ENCODE results near the gene YWHAB.

The YWHAB gene

DNA sequence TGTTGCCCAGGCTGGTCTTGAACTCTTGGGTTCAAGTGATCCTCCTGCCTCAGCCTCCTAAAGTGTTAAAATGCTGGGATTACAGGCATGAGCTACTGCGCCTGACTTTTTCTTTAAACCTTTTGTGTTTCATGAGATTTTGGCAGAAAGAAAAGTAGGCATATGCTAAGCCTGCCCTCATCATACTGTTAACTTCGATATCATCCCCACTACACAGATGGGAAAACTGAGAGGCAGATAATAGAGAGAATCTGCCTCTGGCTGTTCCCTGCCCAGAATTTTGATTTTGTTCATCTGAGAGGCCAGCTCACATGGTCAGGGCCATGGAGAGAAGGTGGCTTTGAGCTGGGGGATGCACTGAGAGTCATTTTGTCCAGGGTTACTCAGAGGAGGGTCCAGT is 31.9 kb downstream of the YWHAB start:
- DNase-seq, result no peak

DNA sequence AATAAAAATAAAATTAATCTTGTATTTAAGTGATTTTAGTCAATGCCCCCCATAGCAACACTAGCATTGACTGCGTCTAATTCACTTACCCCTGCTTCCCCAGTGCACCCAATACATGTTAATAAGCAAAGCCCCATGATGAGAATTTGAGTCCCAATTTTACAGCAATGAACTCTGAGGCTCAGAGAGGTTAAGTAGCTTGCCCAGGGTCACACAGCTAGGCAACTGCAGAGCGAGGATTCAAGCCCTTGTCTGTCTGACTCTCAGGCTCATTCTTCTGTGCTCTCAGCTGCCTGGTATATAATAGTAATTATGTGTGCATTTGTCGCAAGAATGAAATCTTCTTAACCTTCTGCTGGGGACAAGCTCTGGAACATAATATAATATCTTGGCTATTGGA is 32.8 kb downstream of the YWHAB start:
- no peak for DNase-seq

DNA sequence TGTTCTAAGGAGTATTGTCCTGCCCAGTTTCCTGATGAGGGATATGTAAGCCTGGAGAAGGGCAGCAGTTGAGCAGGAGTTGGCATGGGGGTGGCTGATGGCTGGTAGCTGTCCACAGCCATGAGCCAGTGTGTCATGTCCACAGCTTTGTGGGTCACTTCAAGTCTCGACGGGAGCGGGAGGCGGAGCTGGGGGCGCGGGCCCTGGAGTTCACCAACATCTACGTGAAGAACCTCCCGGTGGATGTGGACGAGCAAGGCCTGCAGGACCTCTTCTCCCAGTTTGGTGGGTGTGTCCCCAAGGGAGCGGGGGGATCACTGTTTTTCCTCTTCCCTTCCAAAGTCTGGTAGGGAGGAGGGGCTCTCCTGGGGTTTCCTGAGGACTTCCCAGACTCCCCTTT is 33.3 kb downstream of the YWHAB start:
- no peak for DNase-seq

DNA sequence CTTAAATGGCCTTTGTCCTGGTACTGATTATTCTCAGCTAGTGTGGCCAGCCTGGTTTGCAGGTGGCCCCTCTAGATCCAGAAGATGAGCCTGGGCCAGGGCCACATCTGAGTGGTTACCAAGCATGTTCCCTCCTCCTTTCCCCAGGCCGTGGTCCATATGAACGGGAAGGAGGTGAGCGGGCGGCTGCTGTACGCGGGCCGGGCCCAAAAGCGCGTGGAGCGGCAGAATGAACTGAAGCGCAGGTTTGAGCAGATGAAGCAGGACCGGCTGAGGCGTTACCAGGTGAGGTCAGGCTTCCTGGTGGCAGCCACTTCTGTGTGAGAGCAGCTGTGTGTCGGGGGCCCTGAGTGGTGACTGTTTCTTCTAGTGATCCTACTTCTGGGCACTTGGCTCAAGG is 35.9 kb downstream of the YWHAB start:
- no peak for DNase-seq

DNA sequence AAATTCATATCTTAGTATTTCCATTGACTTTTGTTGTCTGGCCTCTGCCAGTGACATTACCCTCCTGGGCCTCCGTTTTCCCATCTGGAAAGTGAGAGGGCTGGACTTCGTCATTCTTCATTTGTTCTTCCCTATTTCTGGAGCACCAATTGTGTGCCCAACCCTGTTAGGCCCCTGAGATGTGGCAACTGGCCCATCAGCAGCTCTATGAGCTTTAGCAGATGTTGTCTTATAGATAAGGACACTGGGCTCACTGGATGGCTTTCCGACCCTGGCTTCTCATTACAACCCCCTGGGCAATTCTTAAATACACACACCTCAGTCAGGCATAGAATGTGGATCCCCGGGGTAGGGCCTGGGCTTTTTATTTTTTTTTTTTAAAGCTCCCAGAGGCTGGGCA is 39.0 kb downstream of the YWHAB start:
- no peak for DNase-seq

DNA sequence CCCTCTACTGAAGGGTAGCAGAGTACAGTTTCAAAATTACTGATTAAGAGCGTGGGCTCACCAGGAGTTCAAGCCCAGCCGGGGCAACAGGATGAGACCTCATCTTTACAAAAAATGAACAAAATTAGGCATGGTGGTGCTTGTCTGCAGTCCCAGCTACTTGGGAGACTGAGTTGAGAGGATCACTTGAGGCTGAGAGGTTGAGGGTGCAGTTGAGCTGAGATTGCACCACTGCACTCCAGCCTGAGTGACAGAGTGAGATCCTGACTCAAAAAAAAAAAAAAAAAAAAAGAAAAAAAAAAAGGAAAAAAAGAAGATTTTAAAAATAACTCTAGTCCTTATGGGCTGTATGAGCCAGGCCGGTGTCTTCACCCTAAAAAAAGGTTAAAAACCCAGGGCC is 43.1 kb downstream of the YWHAB start:
- DNase-seq, result no peak

DNA sequence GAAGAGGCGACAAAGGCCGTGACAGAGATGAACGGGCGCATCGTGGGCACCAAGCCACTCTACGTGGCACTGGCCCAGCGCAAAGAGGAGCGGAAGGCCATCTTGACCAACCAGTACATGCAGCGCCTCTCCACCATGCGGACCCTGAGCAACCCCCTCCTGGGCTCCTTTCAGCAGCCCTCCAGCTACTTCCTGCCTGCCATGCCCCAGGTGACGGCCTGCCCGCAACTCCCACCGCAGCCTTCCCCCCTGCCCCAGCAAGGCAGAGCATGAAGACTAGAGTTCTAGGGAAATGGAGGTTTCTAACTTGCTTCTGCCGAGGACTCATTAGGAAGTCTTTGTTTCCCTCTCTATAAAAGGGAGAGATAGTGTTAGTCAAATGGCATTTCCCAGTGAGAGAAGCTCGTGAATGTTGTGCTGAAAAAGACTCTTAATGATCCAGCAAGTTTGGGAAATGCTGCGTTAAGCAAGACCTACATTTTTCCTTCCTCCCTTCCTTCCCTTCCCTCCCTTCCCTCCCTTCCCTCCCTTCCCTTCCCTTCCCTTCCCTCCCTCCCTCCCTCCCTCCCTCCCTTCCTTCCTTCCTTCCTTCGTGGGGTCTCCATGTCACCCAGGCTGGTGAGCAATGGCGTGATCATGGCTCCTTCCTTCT is 45.1 kb downstream of the YWHAB start:
- DNase-seq, result no peak

DNA sequence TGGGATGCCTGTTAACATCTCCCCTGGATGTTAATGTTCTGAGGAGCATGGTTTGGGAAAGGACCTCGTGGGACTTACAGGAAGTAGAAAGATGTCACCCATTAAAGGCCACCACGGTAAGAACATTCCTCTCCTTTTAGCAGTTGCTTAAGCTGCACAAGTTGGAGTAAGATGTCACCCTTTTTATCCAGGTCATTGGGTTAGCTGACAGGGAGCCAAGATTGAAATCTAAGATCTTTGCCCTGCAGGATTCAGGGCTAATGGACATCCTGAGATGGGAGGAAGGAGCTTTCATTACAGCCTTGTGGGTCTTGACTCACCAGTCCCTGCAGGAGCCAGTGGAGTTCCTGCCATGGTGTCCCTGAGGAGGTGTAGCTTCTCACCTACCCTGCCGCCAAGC is 46.4 kb downstream of the YWHAB start:
- DNase-seq, result no peak

DNA sequence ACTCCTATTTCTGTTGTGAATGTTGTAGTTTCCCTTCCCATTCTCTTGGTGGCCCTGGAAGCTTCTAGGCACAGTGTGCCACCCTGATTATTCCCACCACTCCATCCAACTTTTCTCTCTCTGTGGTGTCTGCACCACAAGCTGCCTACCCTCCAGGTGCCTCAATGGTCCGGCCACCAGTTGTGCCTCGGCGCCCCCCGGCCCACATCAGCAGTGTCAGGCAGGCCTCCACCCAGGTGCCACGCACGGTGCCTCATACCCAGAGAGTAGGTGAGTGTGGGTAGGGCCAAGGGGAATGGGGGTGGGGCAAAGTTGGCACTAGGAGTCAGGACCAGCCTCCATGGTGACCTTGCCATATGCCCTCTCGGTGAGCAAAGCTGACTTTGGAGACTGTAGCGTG is 47.4 kb downstream of the YWHAB start:
- no peak for DNase-seq

DNA sequence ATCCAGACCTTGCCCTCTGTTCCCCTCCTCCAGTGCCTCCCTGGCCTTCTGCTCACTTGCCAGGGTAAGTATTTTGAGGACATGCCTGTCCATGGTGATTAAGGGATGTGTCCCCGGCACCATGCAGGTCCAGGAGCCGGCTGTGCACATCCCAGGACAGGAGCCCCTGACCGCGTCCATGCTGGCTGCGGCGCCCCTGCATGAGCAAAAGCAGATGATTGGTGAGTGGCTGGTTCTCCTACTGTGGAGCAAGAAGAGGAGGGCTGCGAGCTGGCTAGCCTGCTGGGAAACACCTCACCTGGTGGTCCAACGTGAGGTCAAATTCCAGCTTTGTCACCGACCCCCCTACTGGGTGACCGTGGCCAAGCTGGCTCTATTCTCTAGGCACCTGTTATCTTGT is 51.0 kb downstream of the YWHAB start:
- DNase-seq, result no peak

DNA sequence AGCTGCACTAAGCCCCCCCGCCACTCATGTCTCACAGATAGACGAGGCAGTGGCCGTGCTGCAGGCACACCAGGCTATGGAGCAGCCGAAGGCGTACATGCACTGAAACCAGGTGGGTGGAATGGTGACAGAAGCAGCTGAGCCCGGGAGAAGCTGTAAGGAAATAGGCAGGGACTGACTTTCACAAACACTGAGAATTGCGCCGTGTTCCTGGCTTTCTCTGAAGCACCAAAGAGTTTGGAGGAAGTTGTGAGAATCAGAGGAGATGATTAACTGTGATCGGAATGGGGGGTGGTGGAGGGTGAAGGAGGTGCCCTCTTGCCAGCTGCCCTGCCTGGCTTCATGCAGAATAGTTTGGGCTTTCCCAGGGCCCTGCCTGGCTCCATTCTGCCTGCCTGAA is 53.1 kb downstream of the YWHAB start:
- no peak for DNase-seq

DNA sequence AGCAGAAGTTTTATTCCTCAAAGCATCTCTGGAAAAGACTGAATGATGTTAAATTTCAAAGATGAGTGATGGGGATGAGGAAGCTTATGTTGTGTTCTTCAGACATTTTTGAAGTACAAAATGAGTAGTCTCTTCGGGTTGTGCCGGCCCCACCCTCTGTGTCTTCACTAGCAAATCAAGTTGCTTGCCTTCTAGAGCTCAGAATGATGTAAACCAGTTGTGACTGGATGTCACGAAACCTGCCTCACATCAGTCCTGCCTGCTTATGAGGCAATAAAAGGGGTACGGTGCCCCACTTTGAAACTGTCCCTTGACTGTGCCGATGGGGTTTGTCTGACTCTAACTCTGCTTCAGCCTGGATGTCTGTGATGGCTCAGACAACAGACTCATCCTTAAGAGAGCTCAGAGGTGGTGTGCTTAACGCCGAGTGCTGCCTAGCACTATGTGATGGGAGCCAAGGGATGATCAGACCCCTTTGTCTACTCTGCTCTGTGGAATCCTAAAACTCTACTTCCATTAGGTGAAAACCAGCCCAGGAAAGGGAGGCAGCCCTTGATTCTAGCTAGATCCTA is 55.7 kb downstream of the YWHAB start:
- no peak for DNase-seq

DNA sequence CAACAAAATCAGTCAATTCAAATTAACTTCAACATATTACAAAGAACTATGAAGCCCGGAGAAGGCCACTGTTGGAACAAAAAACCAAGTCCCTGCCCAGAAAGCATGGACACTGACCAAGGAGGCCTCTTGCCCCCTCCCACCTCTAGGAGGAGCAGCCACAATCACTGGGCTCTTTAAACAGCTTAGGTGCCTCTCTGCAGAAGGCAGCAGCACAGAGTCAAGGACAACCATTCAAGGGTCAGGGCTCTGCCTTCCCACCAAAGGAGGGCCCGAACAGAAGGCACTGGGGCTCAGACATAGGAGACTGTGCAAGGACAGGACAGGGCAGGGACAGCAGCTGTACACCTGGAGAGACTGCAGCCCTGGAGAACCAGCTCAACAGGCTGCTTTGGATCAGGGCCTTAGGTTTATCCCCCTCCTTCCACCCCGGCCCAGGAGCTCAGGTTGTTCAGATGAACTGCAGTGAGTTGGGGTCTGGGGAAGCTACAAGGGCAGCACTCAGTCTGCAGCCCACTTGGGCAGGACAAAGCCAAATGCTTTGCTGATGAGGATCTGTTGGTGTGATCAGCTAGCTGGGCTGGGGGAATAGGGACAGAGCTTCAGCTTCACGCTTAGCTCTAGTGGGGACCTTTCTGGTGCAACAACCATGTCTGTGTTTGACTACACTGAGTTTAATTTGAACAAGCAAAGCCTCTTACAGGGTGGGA is 56.9 kb downstream of the YWHAB start:
- DNase-seq, result no peak

DNA sequence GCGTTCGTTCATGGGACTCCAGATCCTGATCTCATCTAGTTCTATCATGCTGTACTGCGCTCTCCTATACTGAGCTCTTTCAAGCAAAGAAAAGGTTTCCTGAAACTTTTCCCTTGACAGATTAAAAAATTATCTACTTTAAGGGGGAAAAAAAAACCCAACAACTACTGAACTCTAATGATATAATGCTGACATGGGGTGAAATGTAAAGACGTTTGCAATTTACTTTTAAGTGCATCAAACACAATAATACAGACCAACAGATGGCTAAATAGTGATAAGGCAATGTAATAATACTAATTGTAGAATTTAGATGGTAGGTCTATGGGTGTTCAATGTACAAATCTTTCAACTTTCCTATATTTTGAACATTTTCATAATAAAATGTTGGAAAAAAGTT is 58.3 kb downstream of the YWHAB start:
- no peak for DNase-seq

DNA sequence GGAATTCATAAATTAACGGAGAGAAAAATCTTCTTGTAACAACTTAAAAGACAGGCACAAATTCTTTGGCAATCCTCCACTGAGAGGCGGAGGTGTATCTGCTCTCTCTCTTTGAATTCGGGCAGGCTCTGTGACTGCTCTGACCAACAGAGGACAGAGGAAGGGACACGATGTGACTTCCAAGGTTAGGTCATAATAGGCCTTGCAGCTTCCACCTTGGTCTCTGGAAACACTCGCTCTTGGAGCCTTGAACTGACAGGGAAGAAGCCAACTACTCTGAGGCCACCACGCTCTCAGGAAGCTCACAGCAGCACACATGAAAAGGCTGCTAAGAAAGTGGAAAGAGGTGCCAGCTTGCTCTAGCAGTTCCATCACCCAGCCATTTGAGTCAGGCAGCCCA is 59.8 kb downstream of the YWHAB start:
- DNase-seq, result no peak

DNA sequence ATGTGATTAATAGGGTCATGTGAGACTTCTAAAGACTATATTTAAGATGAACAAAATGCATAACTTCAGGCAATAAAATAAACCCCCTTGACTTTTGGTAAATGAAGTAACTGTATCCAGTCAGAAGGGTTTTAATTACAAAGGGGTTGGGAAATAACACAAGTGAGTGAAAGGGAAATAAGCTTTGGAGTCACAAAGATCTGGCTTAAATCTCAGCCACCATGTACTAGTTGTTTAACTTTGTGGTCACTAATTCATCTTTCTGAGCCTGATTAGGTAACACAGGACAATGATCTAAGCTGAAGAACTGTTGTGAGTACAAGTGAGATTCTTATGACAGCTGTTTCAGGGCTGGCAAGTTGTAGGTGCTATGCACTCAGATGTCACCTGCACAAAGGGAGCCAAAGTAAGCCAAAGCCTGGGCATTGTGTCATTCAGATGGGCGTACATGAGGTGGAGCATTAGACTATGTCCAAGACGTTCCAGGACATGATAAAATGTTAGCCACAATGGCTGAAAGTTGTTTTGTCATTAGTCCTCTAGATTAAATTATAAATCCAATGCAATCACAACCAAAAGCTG is 60.9 kb downstream of the YWHAB start:
- DNase-seq, result no peak

DNA sequence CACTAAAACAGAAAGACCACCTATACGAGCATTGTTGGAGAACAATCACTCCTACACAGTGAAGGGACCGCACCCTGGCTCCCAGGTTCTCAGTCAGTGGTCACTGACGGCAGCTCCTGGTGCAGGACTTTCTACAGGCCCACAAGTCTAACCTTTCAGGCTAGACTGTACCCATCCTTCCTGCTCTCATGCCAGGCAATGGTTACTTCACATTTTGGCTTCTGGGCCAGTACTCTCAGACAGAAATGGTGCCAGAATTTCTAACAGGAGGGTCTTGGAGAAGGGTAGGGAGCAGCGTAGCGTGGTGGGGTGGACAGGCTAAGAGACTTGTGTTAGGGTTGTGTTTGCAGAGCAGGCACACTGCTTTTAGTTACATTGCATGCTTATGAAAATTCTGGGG is 62.6 kb downstream of the YWHAB start:
- DNase-seq, result no peak

DNA sequence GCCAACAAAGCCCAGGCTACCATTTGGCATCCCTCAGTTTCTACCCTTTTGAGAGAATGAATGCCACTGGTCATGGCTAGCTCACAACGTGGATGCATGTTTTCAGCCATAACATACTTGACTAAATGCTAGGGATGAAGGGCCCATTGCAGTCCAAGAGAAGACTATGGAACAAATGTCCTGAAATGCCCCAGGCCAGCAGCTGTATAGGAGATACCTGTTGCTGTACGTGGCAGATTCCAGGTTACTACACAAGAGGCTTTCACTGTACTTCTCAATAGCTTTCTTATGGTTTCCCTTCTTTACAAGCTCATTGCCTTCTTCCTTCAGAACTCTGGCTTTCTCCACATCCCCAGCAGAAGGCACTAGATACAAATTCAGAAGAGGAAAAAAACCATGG is 63.0 kb downstream of the YWHAB start:
- DNase-seq, result no peak

DNA sequence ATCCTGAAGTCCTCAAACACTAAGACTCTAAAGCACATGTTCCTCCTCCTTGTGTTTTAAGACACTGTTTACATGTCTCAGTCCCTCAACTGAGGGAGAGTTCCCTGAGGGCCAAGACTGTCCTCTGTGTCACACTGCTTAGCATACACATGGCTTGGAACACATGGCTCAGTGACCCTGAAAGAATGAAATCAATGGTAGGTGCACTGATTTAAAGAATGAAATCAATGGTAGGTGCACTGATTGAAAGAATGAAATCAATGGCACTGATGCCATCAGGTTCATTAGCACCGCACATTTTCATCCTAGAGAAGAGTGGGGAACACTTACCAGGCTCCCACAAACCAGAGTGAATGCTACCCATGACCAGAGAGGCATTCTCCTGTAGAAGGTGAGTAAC is 64.9 kb downstream of the YWHAB start:
- DNase-seq, result no peak

DNA sequence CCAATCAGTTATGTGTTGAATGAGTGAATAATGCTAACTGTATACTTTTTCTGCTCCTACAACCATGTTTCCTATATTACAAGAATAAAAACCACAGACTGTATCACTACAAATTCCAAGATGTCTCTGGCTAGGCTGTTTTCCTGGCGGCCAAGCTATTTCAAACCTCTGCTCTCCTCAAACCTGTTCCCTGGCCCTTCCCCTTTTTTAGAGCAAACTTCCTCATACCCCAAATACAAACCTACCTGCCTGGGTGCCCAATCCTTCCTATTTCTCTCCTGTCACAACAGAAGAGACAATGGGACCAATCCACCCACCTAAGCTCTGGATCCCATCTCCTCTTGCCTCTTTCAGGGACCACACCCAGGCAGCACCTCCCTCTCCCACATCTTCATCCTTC is 67.2 kb downstream of the YWHAB start:
- DNase-seq, result no peak

DNA sequence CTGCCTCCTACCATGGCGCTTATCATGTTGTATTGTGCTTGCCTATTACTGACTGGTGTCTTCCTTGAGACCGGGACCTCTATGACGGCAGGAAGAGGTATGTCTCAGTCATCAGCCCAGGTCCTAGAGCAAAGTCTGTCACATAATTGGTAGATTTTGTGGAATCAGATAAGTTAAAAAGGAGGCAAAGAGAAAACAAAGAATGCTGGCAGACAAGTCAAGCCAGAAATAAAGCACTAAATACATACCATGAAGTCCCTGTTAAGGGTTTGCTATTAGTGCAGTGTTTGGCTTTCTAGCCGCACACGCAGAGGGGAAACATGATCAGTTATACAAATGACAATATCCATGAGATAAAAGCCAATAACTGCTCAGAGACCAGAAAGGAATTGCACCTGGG is 68.7 kb downstream of the YWHAB start:
- no peak for DNase-seq

DNA sequence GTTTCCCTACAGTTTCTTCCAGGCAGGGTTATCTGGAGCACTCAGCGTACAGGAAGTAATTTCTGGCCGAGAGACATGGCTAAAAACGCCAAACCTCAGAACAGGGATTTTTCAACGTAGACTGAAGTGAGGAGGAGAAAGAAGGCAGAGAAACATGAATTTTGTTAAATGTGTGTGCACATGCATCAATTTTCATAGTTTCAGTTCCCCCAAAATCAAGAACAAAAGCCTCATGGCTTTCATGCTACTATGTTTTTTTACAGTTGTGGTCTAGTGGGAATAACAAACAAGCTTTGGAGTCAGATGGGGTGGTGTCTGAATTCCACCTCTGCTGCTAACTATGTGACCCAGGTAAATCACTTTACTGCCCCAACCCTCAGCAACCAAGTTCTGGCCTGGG is 69.8 kb downstream of the YWHAB start:
- no peak for DNase-seq

DNA sequence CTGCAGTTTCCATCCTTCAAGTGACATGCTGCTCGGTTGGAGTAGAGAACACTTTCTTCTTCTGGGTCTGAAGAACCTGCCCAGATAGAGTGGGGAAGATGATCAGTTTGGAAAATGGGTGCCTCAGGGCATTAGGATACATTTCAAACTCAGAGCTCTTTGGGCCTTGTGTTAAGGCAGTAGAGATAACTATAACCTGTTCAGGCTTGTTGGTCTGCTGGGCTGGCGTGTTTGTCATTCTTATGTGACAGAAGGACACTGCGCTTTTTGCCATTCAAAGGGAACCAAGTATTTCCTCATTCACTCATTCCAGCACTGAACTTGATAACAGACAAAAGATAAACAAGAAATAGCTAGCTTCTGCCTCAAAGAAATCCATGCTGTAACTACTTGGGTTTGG is 70.9 kb downstream of the YWHAB start:
- no peak for DNase-seq
